Thoracic aorta (tissue), 2 donors: ENCODE results near the gene C16orf54. TPM values are rescaled to one million over a fixed set of nuclear protein-coding genes. Genes with fewer than 3 reads are reported as not detected.
"Not testable (repeated sequence)": the region's sequence is repeated elsewhere in the genome, so short reads cannot be mapped to it uniquely, and the experiment has no call there.

Source experiments
- ATAC-seq: fragments of 150-250 bp; one replicate; pipeline ENCODE4 v1.8.0; 2017; ENCODE audit warnings: low read depth; ENCODE audit not compliant: insufficient number of reproducible peaks, low FRiP score
- DNase-seq: peaks from one replicate; pipeline ENCODE4 v3.0.0-alpha.2; 2020; ENCODE audit warnings: low spot score
- H3K27ac ChIP-seq, 2 donors: fragments of 200-600 bp; sonication (generic); 1 replicate in 1 of 2; 2 replicates in 1 of 2; pipeline ENCODE4 v1.5.1; 2016; ENCODE audit warnings: mild to moderate bottlenecking in 2 of 2, moderate library complexity in 2 of 2
- H3K27me3 ChIP-seq: fragments of 200-600 bp; sonication (generic); replicated peaks from 2 replicates; pipeline ENCODE4 v1.6.0; 2016; ENCODE audit warnings: mild to moderate bottlenecking; ENCODE audit not compliant: insufficient read depth
- H3K36me3 ChIP-seq: fragments of 200-600 bp; sonication (generic); one replicate; pipeline ENCODE4 v1.5.1; 2016
- H3K4me1 ChIP-seq, 2 donors: fragments of 200-600 bp; sonication (generic); 1 replicate in 1 of 2; 2 replicates in 1 of 2; pipeline versions ENCODE4 v1.5.1 to v1.6.0; 2016; ENCODE audit warnings: low read depth in 2 of 2, mild to moderate bottlenecking in 1 of 2; ENCODE audit not compliant: control insufficient read depth in 1 of 2
- H3K4me3 ChIP-seq: fragments of 200-600 bp; sonication (generic); 2 replicates; pipeline ENCODE4 v1.5.1; 2016; ENCODE audit warnings: mild to moderate bottlenecking
- H3K9me3 ChIP-seq: fragments of 200-600 bp; sonication (generic); 2 replicates; pipeline ENCODE4 v1.5.1; 2016
- CTCF ChIP-seq: fragments of 200-600 bp; sonication (generic); IDR thresholded peaks from one replicate; pipeline ENCODE4 v1.5.1; 2019; ENCODE audit warnings: antibody characterized with exemption
- total RNA-seq, 2 donors: library from RNA; depleted of rRNA; stranded (reverse); fragments of >200 nt; gene quantifications; one replicate each; pipeline versions ENCODE4 v1.1.0 to v1.2.3, GENCODE V29; 2016

Gene C16orf54
- total RNA-seq, 2 donors from 2014 or later: 2.8 to 3.4 TPM

GRCh38 chr16:29790183-29790948, 44.6 kb upstream of the C16orf54 start, which contains the start of gene KIF22:
Gene KIF22 (plus strand): TSS chr16:29790751. CDS start chr16:29790760, 9 bp downstream.
- ATAC-seq: peak; percentile 97
- Histone ChIP-seq H3K4me1 (peaks cover 8 to 19% of the 10 kb centered on the region in 2 donors), H3K9me3 (no peaks in the 10 kb centered on the region), H3K27me3 (no peaks in the 10 kb centered on the region), H3K27ac (peak within 1 kb of the TSS; percentile 47 to 82), H3K36me3 (no peaks in the 10 kb centered on the region), H3K4me3 (peak within 1 kb of the TSS; percentile 79)
- TF ChIP-seq CTCF: peak; percentile 66
- DNase-seq: peak; percentile 96

- no peak for DNase-seq
- no peaks in the 10 kb centered on the region for H3K27me3 ChIP-seq
- peak overlapping the region; percentile 47 to 82 for H3K27ac ChIP-seq
- peaks cover 10 to 22% of the 10 kb centered on the region in 2 donors for H3K4me1 ChIP-seq
- peak overlapping the region; percentile 79 for H3K4me3 ChIP-seq
- no peaks in the 10 kb centered on the region for H3K36me3 ChIP-seq
- TF ChIP-seq CTCF: no peak
- no peak for ATAC-seq
- no peaks in the 10 kb centered on the region for H3K9me3 ChIP-seq
Observed at GRCh38 chr16:29789775-29790182, 44.0 kb upstream of the C16orf54 start.

- not testable (repeated sequence) for H3K36me3 ChIP-seq, DNase-seq, H3K27me3 ChIP-seq, H3K27ac ChIP-seq, ATAC-seq, H3K4me3 ChIP-seq, H3K9me3 ChIP-seq
- H3K4me1 ChIP-seq: peaks cover 10 to 22% of the 10 kb centered on the region in 2 donors
Observed at GRCh38 chr16:29787155-29787554, 41.4 kb upstream of the C16orf54 start.

GRCh38 chr16:29784901-29785500, 39.2 kb upstream of the C16orf54 start:
- H3K27me3 ChIP-seq: no peaks in the 10 kb centered on the region
- DNase-seq (no peak), ATAC-seq (no peak)
- H3K4me1 ChIP-seq: peaks cover 10 to 11% of the 10 kb centered on the region in 2 donors
- no peak overlapping the region for H3K27ac ChIP-seq
- H3K4me3 ChIP-seq: peak overlapping the region; percentile 65
- peak; percentile 86 for TF ChIP-seq CTCF
- H3K36me3 ChIP-seq: no peaks in the 10 kb centered on the region
- no peaks in the 10 kb centered on the region for H3K9me3 ChIP-seq

- no peak overlapping the region for H3K27ac ChIP-seq
- ATAC-seq (no peak), DNase-seq (no peak)
- H3K4me3 ChIP-seq: no peak overlapping the region
- H3K27me3 ChIP-seq: no peaks in the 10 kb centered on the region
- TF ChIP-seq CTCF: no peak
- peaks cover 4 to 6% of the 10 kb centered on the region in 2 donors for H3K4me1 ChIP-seq
- H3K36me3 ChIP-seq: no peaks in the 10 kb centered on the region
- no peaks in the 10 kb centered on the region for H3K9me3 ChIP-seq
Observed at GRCh38 chr16:29784157-29784556, 38.4 kb upstream of the C16orf54 start.

GRCh38 chr16:29783094-29783953, 37.5 kb upstream of the C16orf54 start:
- ATAC-seq, DNase-seq, H3K27ac ChIP-seq, H3K36me3 ChIP-seq, H3K4me3 ChIP-seq, H3K4me1 ChIP-seq, H3K27me3 ChIP-seq, H3K9me3 ChIP-seq: not testable (repeated sequence)
